NAMALWA (cell line): ENCODE measurements around the gene ZNF610.
"Not testable (repeated sequence)": the region's sequence is repeated elsewhere in the genome, so short reads cannot be mapped to it uniquely, and the experiment has no call there.

Source experiments
- DNase-seq: peaks from one replicate; pipeline ENCODE4 v3.0.0-alpha.2; 2015; ENCODE audit warnings: low spot score

ZNF610 gene

DNA sequence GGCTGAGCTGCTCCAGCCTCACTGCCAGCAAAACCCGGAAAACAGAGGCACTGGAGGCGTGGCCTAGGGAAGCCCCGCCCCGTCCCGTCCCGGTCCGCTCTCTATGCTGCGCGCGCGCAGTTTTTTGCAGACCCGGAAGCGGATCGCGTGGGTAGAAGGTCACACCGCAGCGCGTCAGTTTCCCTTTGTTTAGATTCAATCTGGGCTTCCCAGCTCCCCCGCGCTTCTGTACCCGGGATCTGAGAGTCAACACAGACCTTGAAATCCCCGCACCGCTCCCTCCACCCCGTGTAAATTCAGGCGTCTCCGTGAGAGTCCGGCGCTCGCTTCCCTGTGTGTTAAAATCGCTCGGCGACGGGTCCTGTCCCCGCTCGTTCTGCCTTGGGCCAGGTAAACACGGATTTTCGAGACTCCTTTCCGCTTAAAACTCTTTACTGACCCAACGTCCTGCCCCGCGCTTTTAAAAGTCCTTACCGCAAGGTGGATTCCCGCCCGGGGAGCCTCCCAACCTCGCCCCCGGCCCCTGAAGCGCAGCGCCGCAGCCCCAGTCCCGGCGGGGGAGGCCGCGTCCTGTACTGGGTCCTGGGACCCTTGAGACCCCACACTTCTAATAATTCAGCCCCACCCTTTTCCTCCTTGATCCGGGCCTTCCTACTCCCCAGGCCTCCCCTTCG lies at the start of gene ZNF610:
ZNF610 (plus strand) TSS at position 127 of the 674 bp plus-strand sequence. CDS start 12,930 bp downstream, outside the sequence.
- no peak for DNase-seq

DNA sequence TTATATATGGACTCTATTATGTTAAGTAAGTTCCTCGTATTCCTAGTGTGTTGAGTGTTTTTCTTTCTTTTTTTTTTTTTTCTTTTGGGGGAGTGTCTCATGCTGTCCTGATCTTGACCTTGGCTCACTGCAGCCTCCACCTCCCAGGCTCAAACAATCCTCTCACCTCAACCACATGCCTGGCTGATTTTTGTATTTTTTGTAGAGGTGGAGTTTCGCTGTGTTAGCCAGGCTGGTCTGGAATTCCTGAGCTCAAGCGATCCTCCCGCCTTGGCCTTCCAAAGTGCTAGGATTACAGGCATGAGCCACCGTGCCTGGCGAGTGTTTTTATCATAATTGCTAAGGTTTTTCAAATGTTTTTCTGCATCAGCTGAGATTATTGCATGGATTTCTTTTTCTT lies 49.8 kb upstream of the ZNF610 start:
- no peak for DNase-seq

GRCh38 chr19:52291781-52292180 lies 44.3 kb upstream of the ZNF610 start:
- DNase-seq = no peak

DNA sequence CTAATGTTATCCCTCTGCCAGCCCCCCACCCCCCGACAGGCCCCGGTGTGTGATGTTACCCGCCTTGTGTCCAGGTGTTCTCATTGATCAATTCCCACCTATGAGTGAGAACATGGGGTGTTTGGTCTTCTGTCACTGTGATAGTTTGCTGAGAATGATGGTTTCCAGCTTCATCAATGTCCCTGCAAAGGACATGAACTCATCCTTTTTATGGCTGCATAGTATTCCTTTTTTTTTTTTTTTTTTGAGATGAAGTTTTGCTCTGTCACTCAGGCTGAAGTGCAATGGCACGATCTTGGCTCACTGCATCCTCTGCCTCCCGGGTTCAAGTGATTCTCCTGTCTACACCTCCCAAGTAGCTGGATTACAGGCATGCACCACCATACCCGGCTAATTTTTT lies 43.1 kb upstream of the ZNF610 start:
- not testable (repeated sequence) for DNase-seq

DNA sequence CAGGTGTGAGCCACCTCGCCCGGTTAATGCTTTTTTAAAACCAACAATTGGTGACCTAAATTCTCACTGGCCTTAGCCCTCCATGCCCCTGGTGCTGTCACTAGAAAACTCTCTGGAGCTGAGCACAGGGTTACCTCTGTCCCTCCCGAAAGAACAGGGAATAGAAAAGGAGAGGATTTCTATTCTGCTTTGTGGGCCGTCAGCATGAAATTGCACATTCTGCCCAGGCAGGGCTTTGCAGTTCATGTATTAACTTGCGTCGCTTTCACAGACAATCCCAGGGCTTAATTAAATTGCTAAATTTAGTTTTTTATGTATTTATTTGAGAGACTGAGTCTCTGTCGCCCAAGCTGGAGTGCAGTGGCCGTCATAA lies 39.7 kb upstream of the ZNF610 start:
- DNase-seq = no peak

- peak; percentile 79 for DNase-seq
These were observed 39.1 kb upstream of the ZNF610 start, which contains the start of gene ZNF480 for GRCh38 chr19:52296773-52297600. Gene ZNF480 (plus strand): TSS chr19:52297169. CDS start chr19:52300413, 3,244 bp downstream.

- no peak for DNase-seq
These were observed 38.3 kb upstream of the ZNF610 start for GRCh38 chr19:52297601-52298364.

DNA sequence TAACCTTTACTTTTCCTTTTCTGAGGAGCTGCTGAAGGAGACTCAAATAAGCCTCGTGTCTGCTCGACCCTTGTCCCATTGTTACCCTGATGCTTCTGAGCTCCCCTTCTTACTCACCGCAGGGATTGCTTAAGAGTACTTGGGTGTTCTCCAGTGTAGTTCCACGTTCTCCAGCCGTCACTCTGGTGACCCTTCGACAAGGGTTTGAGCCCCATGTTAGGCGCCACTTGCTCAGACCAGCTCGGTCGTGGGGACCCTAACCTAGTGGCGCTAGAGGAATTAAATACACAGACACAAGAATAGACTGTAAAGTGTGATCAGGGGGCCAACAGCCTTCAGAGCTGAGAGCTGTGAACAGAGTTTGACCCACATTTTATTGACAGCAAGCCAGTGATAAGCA lies 28.8 kb upstream of the ZNF610 start:
- DNase-seq = peak; percentile 16

DNA sequence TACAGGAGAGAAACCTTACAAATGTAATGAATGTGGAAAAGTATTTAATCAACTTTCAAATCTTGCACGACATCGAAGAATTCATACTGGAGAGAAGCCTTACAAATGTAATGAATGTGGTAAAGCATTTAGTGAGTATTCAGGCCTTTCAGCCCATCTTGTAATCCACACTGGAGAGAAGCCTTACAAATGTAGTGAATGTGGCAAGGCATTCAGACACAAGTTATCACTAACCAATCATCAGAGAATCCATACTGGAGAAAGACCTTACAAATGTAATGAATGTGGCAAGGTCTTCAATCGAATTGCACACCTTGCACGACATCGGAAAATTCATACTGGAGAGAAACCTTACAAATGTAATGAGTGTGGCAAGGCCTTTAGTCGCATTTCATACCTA lies 13.6 kb upstream of the ZNF610 start:
- DNase-seq = no peak

DNA sequence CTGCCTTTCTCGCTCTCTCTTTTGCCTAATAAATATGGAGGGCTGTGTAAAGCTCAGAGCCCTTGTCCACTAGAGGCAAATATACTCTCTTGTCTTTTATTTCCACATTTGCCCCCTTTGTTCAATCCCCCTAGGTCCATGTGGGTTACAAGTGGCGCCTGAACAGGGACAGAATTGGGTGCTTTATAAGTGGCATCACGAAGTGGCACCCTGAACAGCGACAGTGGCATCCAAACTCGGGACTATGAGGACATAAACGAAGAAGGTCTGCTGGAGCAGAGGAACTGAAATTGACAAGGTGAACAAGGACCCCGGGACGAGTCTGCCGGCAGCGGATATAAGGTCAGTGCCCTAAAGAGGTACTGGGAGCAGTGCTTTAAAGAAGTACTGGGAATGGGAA lies 4.3 kb upstream of the ZNF610 start:
- no peak for DNase-seq

DNA sequence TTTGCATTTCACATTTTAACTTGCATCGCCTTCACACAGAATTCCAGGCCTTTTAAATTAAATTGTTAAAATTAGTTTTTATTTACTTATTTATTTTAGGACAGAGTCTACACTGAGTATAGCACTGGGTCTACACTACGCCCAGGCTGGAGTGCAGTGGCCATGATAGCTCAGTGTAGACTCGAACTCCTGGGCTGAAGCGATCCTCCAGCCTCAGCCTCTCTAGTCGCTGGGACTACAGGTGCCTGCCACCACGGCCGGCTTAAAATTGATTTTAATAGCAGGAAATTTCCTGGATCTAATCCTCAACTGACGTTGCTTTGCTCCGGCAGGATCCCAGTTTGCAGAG lies 301 bp upstream of the ZNF610 start:
- no peak for DNase-seq

- DNase-seq = no peak
These were observed 843 bp downstream of the ZNF610 start for GRCh38 chr19:52336791-52337381.

GRCh38 chr19:52339022-52339421 lies 3.0 kb downstream of the ZNF610 start:
- not testable (repeated sequence) for DNase-seq

GRCh38 chr19:52343548-52343947 lies 7.5 kb downstream of the ZNF610 start:
- peak; percentile 76 for DNase-seq

DNA sequence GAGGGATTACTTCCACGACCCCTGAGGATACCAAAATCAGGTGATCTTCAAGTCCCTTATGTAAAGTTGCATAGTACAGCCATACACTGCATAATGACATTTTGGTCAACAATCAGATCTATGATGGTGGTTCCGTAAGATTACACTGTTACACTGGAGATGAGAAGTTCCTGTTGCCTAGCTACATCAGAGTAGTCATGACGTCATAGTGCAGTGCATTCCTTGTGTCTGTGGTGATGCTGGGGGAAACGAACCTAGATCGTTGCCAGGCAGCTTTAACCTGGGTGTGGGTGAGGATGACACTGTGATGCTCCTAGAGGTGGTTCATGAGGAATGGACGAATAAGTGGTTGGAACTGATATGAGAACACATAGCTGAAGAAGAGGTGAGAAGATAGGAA lies 9.1 kb downstream of the ZNF610 start:
- DNase-seq = no peak

DNA sequence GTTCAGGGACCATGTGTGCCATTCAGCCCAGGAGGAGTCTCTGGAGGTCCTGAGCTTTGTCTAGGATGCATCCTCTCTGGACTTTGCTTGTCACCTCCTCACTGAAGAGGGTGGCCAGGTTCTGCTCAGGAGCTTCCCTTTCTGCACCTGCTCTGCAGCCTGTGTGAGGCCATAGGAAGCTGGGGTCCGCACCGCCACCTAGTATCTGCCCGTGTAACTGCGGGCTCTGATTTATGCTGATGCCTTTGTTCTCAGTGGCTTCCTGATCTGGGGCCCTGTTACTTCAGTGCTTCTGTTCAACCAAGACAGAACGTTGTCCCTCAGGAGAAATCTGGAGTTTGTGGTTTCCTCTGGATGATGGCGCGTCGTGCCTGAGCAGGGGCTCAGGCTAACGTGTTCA lies 15.5 kb downstream of the ZNF610 start:
- peak; percentile 51 for DNase-seq

- no peak for DNase-seq
These were observed 30.4 kb downstream of the ZNF610 start for GRCh38 chr19:52366414-52366824.

DNA sequence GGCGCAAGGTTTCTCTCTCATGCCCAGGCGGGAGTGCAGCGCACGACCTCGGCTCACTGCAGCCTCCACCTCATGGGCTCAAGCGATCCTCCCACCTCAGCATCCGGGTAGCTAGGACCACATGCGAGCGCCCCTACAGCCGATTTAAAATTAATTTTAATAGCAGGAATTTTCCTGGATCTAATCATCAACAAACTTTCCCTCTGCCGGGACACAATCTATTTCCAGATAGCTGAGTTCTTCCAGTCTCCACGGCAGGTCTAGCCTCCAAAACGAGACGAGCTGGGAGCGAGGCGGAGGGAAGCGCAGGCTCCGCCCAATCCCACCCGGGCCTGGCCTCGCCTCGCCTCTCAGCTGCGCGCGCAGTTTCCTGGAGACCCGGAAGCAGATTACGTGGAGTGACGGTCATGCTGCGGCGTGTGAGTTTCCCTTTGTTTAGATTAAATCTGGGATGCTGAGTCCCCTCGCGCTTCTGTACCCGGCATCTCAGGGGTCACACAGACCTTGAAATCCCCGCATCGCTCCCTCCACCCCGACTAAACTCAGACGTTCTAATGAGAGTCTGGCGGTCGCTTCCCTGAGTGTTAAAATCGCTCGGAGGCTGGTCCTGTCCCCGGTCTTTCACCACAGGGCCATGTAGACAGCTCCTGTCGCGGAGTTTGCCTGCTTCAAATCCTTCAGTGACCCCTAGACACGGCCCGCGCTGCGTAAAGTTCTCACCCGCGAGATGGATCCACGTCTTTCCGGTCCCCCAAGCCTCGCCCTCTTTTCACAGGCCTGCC lies 33.7 kb downstream of the ZNF610 start, which contains the start of gene ZNF880:
ZNF880 (plus strand) TSS at position 365 of the 782 bp plus-strand sequence; CDS start at position 408, 43 bp downstream.
- DNase-seq = no peak

DNA sequence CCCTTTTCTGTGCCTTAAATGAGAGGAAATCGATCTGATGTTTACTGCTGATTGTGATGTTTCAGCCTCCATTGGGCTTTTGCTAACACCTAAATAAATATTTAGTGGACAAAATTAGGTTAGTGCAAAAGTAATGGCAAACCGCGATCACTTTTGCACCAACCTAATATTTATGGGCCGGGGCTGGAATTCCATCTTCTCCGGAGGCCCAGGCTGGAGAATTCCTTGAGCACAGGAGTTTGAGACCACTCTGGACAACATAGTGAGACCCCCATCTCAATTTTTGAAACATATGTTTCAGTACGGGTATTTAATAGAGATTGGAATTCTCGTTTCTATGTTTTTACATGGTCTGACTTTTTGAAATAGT lies 34.3 kb downstream of the ZNF610 start:
- no peak for DNase-seq

DNA sequence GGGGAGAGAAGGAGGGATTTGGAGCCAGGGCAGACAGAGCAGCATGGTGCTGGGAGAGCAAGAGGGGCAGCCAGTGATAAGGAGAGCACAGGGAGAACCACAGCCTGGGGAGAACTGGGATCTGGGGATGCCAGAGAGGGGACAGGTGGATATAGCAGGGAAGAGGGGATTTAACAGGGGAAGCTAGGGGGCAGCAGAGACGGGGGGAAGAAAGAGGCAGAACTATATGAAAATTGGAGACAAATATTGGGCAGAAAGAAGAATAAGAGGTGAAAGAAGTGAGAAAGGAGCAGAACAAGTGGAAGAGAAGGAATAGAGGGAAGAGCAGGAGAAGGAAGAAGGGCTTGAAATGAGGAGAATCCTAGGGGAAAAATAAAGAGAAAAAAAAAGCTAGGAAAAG lies 55.1 kb downstream of the ZNF610 start:
- DNase-seq = no peak

DNA sequence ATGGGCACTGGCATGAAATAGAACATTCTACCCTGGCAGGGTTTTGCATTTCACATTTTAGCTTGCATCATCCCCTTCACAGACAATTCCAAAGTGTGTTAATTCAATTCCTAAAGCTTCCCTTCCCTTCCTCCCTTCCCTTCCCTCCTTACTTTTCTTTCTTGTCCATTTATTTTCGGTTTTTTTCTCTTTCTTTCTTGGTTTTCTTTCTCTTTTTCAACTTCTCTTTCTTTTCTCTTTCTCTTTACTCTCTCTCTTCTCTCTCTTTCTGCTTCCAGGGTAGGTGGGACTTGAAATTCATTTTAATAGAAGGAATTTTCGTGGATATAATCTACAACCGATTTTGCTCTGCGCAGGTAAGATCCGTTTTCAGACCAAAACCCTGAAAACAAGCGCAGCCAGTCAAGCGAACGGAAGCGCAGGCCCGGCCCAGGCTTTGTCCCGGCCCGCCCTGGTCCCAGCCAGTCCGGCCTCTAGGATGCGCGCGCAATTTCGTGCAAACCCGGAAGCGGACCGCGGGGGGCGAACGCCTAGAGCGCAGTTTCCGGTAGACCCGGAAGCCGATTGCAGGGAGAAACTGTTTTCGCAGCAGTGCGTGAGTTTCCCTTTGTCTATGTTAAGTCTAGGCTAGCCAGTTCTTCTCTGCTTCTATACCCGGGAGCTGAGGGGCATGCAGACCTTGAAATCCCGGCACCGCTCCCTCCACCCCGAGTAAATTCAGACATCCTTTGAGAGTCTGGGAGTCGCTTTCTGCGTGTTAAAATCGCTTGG lies 61.5 kb downstream of the ZNF610 start, which contains the start of gene ZNF528:
ZNF528 (plus strand) TSS at position 540 of the 771 bp plus-strand sequence. CDS start 4,165 bp downstream, outside the sequence.
- DNase-seq = peak; percentile 88
